Measurements from ENCODE around the gene LPGAT1.
A peak's percentile ranks its signal among the peaks of the same experiment; 100 is the strongest.

The LPGAT1 gene

GRCh38 chr1:211762206-211762605 is 68.4 kb downstream of the LPGAT1 start:
- no peak for DNase-seq (ENCODE audit: low read depth, low spot score)

DNA sequence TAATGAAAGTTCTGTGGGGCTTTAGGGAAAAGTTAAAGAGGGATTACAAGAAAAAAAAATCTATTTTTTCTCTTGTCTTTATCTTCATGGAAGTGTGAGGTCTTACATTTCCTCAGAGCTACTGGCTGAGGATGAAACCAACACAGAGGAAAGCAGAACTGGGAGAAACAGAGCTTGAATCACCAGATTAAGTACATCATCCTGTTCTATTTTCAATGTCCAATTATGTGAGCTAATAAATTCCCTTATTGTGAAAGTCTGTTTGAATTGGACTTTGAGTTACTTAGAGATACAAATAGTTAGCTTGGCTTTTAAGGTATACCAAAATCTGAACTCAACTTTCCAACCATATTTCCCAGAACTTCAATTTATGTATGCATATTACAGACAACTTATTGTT is 69.2 kb downstream of the LPGAT1 start:
- no peak for DNase-seq (ENCODE audit: low read depth, low spot score)

GRCh38 chr1:211756471-211757020 is 74.0 kb downstream of the LPGAT1 start:
- no peak for DNase-seq (ENCODE audit: low read depth, low spot score)

DNA sequence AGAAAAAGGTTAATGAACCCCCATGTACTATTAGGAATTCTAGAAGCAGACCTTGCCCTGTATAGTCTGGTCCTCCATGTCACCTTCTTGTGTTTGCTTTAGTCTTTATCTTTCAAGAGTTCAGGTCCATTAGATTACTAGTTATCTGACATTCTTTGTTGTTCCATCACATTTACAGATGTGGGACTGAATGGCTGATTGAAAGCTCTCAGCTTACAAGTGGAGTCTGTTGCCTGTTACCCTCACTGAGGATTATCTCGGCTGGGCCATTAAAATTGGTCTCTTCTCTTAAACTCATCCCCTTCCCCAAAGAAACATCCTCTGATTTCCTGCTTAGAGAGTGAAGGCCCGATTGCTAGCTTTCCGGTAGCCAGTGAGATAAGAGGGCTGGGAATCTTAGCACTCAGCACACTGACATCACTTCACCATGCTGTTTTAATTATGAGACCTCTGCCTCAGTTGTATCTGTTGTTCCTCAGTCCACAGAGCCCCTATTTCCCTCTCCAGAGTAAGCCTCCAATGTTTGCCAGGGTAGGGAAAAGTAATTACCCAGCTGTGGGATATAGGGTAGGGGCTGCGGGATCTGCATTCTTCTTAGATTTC is 76.8 kb downstream of the LPGAT1 start:
- peak; percentile 37 for DNase-seq (ENCODE audit: low read depth, low spot score)

DNA sequence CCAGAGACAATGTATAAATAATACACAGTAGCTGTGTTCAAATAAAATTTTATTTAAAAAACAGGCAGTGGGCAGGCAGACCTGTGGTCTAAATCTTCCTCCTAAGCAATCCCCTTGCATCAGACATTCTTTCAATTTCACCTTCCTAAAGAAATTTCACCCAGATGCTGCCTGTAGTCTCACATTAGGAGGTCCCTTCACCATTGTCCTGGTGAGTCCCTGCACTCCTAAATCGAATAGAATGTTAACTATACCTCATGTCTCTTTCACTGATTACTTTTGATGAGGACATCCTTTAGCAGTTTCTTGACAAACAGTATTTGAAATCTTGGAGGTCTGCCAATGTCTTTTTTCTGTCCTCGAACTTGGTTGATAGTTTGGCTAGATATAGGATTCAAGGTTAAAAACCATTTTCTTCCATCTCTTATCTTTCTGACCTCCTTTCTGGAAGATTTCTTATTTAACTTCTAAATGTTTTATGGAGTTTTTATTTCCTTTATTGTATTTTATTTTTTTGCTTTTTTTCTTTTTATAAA is 77.5 kb downstream of the LPGAT1 start:
- DNase-seq (ENCODE audit: low read depth, low spot score), result no peak

DNA sequence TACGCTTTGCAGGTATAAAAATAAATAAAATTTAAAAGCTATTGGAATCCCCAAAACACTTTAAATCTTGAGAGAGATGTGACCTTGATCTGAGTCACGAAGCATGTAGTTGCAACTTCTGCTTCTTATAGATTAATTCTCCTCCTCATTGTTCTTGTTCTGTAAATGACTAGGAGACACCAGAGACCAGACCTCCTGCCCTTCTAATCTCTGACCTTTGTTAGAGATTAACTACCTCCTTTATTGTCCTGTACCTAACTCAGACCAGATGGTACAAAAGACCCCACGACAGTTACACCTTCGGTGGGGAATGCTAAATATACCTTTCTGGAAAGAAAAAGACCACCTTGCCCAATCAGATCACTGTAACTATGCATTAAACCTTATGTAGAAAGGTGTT is 78.2 kb downstream of the LPGAT1 start:
- no peak for DNase-seq (ENCODE audit: low read depth, low spot score)

GRCh38 chr1:211751438-211751837 is 79.1 kb downstream of the LPGAT1 start:
- DNase-seq (ENCODE audit: low read depth, low spot score), result no peak

DNA sequence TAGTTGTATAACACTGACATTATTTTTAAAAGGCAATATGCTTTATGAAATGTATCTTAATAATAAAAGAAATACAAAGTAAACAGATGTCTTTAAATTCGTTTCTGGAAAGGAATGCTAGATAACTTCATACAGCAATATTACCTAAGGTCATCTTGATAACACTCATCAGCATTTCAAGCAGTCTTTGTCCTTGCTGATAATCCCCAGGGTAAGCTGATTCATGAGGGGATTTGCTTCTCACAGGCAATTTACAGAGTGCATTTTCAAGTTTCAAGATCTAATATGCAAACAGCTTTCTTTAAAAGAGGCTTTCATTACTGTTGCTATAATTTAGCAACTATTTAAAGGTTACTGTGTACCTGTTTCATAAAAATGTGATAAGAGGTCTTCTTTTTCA is 80.0 kb downstream of the LPGAT1 start:
- no peak for DNase-seq (ENCODE audit: low read depth, low spot score)

GRCh38 chr1:211749251-211749650 is 81.3 kb downstream of the LPGAT1 start:
- no peak for DNase-seq (ENCODE audit: low read depth, low spot score)

GRCh38 chr1:211748810-211749209 is 81.8 kb downstream of the LPGAT1 start:
- DNase-seq (ENCODE audit: low read depth, low spot score), result no peak

- no peak for DNase-seq (ENCODE audit: low read depth, low spot score)
Observed at GRCh38 chr1:211742889-211743529, 87.6 kb downstream of the LPGAT1 start.

DNA sequence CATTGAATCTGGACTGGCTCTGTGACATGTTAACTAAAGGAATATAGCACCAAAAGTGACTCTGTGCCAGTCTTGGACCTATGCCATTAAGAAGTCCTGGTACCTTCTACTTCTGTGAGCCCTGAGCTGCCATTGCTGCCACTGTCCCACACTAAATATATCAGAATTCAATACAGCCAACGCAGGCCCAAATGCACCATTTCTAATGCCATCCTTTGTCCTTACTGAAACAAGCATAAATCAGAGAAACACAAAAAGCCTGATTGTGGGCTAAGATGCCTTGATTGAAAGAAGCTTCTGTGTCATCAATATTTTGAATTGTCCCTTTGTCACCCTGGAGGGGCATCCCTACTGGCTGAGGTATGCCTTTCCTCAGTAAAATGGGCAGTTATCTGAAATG is 88.3 kb downstream of the LPGAT1 start:
- no peak for DNase-seq (ENCODE audit: low read depth, low spot score)

DNA sequence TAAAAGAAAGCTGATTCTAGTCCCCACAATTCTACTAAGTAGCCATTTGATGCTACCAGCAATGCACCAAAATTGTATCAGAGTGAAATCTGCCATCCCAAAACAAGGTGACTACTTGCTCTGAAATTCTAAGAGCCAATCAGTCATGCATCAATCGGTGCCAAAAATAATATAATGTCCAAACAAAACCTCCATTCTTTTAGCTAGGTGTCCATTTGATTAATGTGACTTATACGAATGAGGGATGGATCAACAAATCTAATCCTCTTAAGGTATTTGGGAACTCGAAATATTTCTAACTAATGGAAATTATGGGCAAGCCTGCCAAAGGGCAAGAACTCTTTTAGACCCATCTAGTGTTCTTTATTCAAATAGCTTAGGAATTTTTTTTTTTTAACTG is 88.8 kb downstream of the LPGAT1 start:
- no peak for DNase-seq (ENCODE audit: low read depth, low spot score)

DNA sequence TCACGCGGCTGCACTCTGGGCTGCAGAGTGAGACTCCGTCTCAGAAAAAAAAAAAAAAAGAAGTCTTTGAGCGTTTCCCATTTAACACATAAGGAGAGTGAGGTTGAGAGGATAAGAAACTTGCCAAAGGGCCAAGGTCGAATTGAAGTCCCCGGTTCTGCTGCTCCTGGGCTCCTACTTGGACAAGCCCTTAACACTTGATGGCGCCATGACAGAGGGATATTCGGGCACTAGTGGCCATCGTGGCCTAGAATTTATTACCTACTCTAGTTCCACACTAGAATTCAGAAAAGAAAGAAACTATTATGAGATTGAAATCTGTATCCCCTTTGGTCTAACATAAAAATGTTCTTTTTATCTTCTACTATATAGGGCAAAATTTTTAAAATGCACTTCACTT is 89.4 kb downstream of the LPGAT1 start:
- DNase-seq (ENCODE audit: low read depth, low spot score), result no peak

GRCh38 chr1:211739671-211740411 is 90.7 kb downstream of the LPGAT1 start:
- DNase-seq (ENCODE audit: low read depth, low spot score), result no peak

DNA sequence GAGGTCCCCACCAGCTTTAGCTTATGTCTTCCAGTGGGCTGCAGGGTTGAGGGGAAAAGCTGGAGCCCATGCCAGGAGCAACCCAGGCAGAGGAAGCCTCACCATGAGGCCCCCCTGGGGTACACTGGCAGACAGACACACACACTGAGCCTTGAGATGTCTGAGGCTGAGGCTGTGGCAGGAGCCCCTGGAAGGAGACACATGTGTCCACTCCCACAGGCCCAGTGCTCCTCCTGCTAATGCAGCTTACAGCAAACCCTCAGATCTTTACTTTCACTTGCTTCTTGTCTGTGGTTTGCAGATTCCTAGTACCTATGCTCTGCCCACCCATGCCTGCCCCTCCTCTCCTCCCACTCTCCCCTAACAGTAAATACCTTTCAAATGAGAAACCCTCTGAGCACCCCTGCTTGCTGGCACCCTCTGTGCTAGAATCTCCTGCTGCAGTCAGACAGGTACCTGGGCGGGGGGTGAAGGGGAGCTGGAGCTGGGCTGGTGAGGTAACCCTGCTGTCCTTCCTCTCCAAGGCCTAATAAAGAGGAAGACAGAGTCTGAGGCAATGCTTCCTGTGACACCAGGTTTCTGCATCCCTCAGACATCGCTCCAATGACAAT is 91.8 kb downstream of the LPGAT1 start:
- DNase-seq (ENCODE audit: low read depth, low spot score), result no peak

- DNase-seq (ENCODE audit: low read depth, low spot score), result no peak
Observed at GRCh38 chr1:211738096-211738690, 92.4 kb downstream of the LPGAT1 start.

GRCh38 chr1:211737115-211738035 is 93.2 kb downstream of the LPGAT1 start:
- peak; percentile 44 for DNase-seq (ENCODE audit: low read depth, low spot score)

GRCh38 chr1:211736351-211736915 is 94.1 kb downstream of the LPGAT1 start:
- no peak for DNase-seq (ENCODE audit: low read depth, low spot score)
